Type B pancreatic cell (in vitro differentiated cells): ENCODE data around the gene TMEM39B. TPM values are rescaled to one million over a fixed set of nuclear protein-coding genes. Genes with fewer than 3 reads are reported as not detected.
"Not testable (repeated sequence)": the region's sequence is repeated elsewhere in the genome, so short reads cannot be mapped to it uniquely, and the experiment has no call there.

Experiments used
- DNase-seq: peaks from one replicate; pipeline ENCODE4 v3.0.0; 2021; ENCODE audit warnings: mixed read lengths; ENCODE audit not compliant: unreplicated experiment; ENCODE audit errors: extremely low spot score
- H3K27ac Mint-ChIP-seq: 2 replicates; pipeline ENCODE4 v1.8.0; 2021; ENCODE audit warnings: mild to moderate bottlenecking, mixed read lengths
- H3K27me3 Mint-ChIP-seq: 2 replicates; pipeline ENCODE4 v1.8.0; 2021; ENCODE audit warnings: mixed read lengths
- H3K36me3 Mint-ChIP-seq: 2 replicates; pipeline ENCODE4 v1.8.0; 2021; ENCODE audit warnings: mixed read lengths
- H3K4me1 Mint-ChIP-seq: one replicate; pipeline ENCODE4 v1.8.0; 2021; ENCODE audit warnings: mixed read lengths; ENCODE audit not compliant: unreplicated experiment
- H3K4me3 Mint-ChIP-seq: 2 replicates; pipeline ENCODE4 v1.8.0; 2021; ENCODE audit warnings: mild to moderate bottlenecking, mixed read lengths
- H3K9me3 Mint-ChIP-seq: 2 replicates; pipeline ENCODE4 v1.8.0; 2021; ENCODE audit warnings: mixed read lengths
- total RNA-seq: library from RNA; stranded (reverse); gene quantifications from 2 replicates; pipeline ENCODE4 v1.2.1, GENCODE V29; 2021; ENCODE audit warnings: low replicate concordance
- TF ChIP-seq, protein P1 (sequence below): fragments of 200-600 bp; sonication (generic); conservative IDR thresholded peaks from 2 replicates; pipeline ENCODE4 v1.5.0; 2021; ENCODE audit warnings: antibody characterized with exemption, mild to moderate bottlenecking

Gene TMEM39B
- total RNA-seq, 1 donor from 2014 or later: 23.3 TPM

DNA sequence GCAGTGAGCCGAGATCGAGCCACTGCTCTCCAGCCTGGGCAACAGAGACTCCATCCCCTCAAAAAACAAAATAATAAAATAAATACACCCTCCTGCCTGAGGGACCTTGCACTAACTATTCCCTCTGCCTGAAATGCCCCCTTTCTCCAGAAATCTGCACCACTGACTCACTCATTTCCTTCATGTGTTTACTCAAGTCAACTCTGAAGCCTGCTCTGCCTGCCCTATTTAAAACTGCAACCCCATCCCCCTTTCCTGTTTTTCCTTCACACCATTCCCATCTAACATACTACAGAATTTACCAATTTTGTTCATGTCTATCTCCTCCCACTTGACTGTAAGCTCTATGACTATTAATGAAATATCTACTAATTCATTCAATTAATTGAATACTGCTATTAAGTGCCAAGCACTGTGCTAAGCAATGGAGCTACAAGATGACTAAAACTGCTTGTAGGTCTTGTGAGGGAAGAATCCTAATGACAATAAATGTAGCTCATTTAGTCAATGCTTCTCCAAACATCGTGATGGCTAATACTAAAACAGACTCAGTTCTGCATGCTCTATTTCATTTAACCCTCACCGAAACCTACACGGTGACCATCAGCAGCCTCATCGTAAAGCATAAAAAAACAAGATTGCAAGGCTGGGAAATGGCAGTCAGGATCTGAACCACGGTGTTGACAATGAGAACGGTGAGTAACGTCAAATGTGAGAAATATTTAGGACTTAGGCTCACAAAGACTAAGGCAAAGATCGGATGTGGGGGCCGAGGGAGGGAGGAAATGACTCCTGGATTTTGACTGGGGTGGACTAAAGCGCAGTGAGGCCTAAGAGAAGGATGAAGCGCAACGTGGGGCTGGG lies 749 bp upstream of the TMEM39B start:
- no peaks in the 10 kb centered on the region for H3K9me3 Mint-ChIP-seq
- no peak for DNase-seq
- H3K4me1 Mint-ChIP-seq: peaks cover 23% of the 10 kb centered on the region

DNA sequence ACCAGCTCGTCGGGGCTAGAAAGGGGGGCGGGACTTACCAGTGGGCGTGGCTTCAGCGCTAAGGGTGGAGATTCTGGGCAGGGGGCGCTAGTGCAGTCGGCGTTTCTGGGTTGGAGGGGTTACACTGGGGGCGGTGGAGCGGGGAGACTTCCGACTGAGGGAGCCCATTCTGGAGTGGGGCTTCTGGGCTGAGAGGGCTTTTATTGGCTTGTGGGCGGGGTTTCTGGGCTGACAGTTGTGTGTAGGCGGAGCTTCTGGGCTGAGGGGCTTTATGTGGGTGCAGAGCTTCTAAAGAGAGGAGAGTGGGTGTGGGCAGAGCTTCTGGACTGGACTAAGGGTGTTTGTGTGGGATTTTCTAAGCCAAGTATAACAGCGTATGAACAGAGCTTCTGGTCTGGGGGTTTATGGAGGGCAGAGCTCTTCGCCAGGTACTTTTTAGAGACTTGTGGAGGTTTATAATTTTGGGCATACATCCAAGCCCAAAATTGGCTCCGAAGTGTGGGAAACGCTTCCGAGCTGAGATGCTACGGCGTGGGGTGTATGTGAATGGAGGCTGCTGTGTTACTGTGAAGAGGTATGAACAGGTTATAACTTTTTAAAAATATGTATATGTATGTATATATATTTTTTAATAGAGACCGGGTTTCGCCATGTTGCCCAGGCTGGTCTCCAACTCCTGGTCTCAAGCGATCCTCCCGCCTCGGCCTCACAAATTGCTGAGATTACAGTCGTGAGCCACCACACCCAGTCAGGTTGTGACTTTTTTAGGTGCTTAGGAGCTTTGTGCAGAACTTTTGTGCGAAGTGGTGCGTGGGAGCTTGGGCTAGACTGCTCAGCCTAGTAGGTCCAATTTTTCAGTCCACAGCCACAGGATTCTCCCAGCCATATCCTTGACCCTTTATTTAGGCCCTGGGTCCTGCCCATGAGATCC lies 825 bp downstream of the TMEM39B start:
- TF ChIP-seq, protein P1, sequence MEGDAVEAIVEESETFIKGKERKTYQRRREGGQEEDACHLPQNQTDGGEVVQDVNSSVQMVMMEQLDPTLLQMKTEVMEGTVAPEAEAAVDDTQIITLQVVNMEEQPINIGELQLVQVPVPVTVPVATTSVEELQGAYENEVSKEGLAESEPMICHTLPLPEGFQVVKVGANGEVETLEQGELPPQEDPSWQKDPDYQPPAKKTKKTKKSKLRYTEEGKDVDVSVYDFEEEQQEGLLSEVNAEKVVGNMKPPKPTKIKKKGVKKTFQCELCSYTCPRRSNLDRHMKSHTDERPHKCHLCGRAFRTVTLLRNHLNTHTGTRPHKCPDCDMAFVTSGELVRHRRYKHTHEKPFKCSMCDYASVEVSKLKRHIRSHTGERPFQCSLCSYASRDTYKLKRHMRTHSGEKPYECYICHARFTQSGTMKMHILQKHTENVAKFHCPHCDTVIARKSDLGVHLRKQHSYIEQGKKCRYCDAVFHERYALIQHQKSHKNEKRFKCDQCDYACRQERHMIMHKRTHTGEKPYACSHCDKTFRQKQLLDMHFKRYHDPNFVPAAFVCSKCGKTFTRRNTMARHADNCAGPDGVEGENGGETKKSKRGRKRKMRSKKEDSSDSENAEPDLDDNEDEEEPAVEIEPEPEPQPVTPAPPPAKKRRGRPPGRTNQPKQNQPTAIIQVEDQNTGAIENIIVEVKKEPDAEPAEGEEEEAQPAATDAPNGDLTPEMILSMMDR: peak; percentile 54
- H3K9me3 Mint-ChIP-seq: no peaks in the 10 kb centered on the region
- peak overlapping the region; percentile 84 for H3K27ac Mint-ChIP-seq
- no peak for DNase-seq
- H3K36me3 Mint-ChIP-seq: peaks cover 7% of the 10 kb centered on the region
- H3K4me3 Mint-ChIP-seq: peak overlapping the region; percentile 88
- no peaks in the 10 kb centered on the region for H3K27me3 Mint-ChIP-seq
- peaks cover 23% of the 10 kb centered on the region for H3K4me1 Mint-ChIP-seq

More for the DNA sequence above, 749 bp upstream of the TMEM39B start:
- peak overlapping the region; percentile 88 for H3K4me3 Mint-ChIP-seq
- no peaks in the 10 kb centered on the region for H3K36me3 Mint-ChIP-seq
- H3K27ac Mint-ChIP-seq: peak overlapping the region; percentile 84
- no peaks in the 10 kb centered on the region for H3K27me3 Mint-ChIP-seq
- TF ChIP-seq, protein P1: no peak

DNA sequence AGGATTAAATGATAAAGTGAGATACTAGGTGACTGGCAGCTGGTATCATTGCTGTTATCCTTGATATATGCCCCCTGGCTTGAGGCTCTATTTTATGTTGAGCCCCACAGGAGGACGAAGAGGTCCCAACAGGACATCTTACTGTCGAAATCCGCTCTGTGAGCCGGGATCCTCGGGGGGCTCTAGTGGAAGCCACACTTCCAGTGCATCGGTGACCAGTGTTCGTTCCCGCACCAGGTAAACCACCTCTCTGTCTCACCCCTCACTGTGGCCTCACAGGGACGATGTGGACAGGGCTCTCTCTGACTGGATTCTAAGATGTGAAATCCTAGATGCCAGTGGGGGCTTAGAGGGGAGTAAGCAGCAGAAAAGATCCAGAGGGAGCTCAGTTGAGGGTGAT lies 2.1 kb downstream of the TMEM39B start:
- H3K27me3 Mint-ChIP-seq: no peaks in the 10 kb centered on the region
- H3K4me3 Mint-ChIP-seq: peak overlapping the region; percentile 43
- H3K9me3 Mint-ChIP-seq: no peaks in the 10 kb centered on the region
- DNase-seq: no peak
- H3K27ac Mint-ChIP-seq: no peak overlapping the region
- TF ChIP-seq, protein P1: no peak
- peaks cover 18% of the 10 kb centered on the region for H3K4me1 Mint-ChIP-seq
- H3K36me3 Mint-ChIP-seq: peaks cover 7% of the 10 kb centered on the region

DNA sequence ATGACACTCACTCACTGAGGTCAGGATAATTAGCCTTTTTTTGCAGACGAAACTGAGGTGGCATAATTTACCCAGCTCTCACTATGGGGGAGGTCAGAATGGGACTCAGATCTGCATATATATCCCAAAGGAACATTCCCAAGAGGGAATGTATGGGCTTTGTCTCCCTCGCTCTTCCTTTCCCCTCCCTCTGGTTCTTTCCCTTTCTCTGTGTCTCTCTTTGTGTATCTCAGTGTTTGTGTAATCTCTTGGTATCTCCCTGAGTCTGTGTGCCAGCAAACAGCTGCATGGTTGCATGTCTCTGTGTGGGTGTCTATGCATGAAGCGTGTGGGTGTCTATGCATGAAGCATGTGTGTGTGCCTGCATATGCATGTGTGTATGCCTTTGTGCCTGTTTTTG lies 4.7 kb downstream of the TMEM39B start:
- DNase-seq: no peak
- TF ChIP-seq, protein P1: no peak
- peaks cover 12% of the 10 kb centered on the region for H3K4me1 Mint-ChIP-seq
- no peaks in the 10 kb centered on the region for H3K27me3 Mint-ChIP-seq
- H3K9me3 Mint-ChIP-seq: no peaks in the 10 kb centered on the region
- peak overlapping the region; percentile 26 for H3K4me3 Mint-ChIP-seq
- peaks cover 13% of the 10 kb centered on the region for H3K36me3 Mint-ChIP-seq
- no peak overlapping the region for H3K27ac Mint-ChIP-seq

DNA sequence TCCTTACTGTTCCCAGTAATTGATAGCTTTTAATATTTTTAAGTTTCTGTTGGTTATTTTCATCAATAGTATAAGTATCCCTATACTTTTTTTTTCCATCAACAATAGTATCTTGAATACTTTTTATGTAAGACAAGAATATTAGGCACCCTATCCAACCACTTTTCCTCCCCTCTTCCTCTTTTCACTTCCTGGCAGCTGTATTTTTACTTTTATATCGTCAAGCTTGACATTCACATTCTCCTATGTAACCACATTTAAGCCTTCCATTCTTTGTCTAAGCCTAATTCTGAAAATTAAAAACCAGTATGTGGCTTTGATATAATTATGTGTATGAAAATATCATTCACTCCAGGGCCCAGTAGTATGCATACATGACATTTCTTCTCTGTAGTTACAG lies 9.3 kb downstream of the TMEM39B start:
- Mint-ChIP-seq H3K36me3 (peaks cover 34% of the 10 kb centered on the region), H3K4me1 (no peaks in the 10 kb centered on the region), H3K4me3 (no peak overlapping the region), H3K27ac (no peak overlapping the region), H3K27me3 (no peaks in the 10 kb centered on the region), H3K9me3 (no peaks in the 10 kb centered on the region)
- DNase-seq: no peak
- TF ChIP-seq, protein P1: no peak

DNA sequence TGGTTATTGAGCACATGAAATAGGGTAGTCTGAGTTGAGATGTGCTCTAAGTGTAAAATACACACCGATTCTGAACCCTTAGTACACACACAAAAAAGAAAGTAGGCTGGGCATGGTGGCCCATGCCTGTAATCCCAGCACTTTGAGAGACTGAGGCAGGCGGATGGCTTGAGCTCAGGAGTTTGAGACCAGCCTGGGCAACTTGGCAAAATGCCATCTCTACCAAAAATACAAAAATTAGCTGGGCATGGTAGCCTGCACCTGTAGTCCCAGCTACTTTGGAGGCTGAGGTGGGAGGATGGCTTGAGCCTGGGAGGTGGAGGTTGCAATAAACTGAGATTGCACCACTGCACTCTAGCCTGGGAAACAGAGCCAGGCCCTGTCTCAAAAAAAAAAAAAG lies 13.6 kb downstream of the TMEM39B start:
- H3K4me3 Mint-ChIP-seq, H3K27me3 Mint-ChIP-seq, H3K27ac Mint-ChIP-seq, DNase-seq, H3K4me1 Mint-ChIP-seq, H3K9me3 Mint-ChIP-seq: not testable (repeated sequence)
- peaks cover 32% of the 10 kb centered on the region for H3K36me3 Mint-ChIP-seq
